HG03442 (cell line): ENCODE measurements around the gene SLC35A2.

Experiments
- ATAC-seq: cut with Tn5 transposase; IDR thresholded peaks from one replicate; pipeline ENCODE4 v1.9.1; 2021; ENCODE audit warnings: mild to moderate bottlenecking, moderate library complexity; ENCODE audit not compliant: unreplicated experiment

Gene SLC35A2

GRCh38 chrX:48911412-48912182 lies at the start of gene SLC35A2:
Gene SLC35A2 (minus strand): TSS chrX:48911646. CDS start chrX:48911636, 10 bp downstream.
- ATAC-seq: peak; percentile 64

- no peak for ATAC-seq
Measured at GRCh38 chrX:48960291-48960690, 48.8 kb upstream of the SLC35A2 start.

- no peak for ATAC-seq
Measured at GRCh38 chrX:48958635-48959094, 47.2 kb upstream of the SLC35A2 start.

- peak; percentile 87 for ATAC-seq
Measured at GRCh38 chrX:48957827-48958634, 46.6 kb upstream of the SLC35A2 start.

DNA sequence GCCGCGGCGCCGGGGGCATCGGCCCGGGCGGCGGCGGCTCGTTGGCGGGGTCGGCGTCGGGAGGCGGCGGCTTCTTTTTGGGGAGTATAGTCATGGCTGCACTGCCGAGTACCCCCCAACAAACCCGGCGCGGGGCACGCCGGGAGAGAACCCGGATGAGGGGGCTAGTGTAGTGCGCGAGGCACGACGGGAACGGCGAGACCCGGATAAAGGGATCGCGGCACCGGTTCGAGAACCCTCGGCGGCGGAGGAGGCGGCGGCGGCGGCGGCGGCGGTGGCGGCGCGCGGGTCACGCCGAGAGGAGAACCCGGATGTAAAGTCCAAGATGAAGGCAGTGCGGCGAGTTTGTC lies 46.0 kb upstream of the SLC35A2 start, which contains the start of gene OTUD5:
Gene OTUD5 (minus strand): TSS at position 131 of the 350 bp plus-strand sequence. CDS start 37 bp downstream, at position 94.
- peak; percentile 42 for ATAC-seq

- peak; percentile 1 for ATAC-seq
Measured at GRCh38 chrX:48956728-48957414, 45.4 kb upstream of the SLC35A2 start.

DNA sequence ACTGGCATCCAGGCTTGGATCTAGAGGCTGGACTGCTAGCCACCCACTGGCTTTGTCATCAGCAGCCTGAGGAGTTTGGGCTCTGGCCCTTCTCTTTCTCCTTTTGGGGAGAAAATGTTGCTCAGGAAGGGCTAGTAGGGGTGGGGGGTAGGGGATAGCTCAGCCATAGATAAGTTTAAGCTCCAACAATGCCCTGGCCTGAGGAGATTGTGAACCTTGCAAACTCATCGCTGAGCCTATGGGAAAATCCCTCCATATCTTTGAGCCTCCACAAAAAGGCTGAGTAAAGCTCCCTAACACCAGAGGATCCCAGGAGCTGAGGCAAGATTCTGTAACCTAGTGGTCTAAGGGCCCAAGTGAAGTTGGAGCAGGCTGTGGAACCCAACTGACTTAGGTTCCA lies 37.1 kb upstream of the SLC35A2 start:
- no peak for ATAC-seq

DNA sequence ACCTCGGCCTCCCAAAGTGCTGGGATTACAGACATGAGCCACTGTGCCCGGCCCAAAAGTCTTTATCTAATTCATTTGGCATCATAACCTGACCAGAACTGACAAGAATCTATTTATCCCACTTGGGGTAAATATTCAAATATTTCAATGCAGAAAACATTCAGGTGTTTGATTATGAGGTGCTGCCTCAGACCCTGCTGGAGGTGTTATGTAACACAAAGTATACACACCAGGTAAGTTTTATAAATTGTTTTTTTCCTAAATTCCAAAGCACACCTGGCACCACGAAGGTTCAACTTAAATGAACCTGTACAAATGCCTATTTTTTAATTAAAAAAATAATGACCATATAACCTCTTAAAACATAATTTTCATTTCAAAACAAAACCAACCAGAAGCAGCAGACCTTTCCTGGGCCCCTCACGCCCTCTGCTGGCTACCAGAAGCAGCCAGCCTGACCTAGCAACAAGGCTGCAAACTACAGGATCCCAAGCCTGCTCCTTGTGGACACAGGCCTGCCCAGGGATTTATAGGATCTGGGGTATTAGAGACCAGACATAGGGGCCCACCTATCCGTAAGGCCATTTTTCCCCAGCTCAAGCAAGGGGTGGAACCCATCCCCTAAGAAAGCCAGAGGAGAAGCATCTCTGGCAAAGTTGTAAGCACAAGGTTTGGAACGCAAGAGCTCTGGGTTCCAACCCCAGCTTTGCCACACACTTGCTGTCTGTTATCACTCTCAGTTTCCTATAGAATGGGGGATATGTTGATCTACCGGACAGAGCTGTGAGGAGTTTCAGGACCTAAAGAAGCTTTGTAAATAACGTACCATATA lies 34.3 kb upstream of the SLC35A2 start:
- ATAC-seq: no peak

- ATAC-seq: no peak
Measured at GRCh38 chrX:48942895-48943294, 31.4 kb upstream of the SLC35A2 start.

DNA sequence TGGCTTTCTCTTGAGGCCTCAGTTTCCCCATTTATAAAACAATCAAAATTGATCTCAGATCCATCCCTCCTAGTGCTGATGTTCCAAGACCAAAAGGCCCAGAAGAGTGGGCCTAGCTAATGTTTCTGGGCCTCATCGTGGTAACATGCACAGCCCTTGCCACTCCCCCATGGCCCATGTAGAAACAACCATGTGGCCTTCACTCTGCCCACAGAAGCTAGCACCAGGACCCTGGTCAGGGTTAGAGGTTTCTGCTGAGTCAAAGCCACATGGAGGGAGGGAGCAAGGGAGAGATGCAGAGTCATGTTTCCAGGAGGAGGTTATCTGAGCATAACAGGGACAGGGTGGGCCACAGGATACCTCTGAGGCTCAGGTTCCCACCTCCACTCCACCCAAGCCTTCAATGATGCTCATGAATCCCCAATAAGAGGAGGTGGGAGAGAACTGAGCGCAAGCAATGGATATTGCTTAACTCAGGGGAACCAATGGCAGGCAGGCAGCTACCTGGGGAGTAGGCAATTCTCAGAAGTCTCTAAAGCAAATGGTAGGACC lies 29.0 kb upstream of the SLC35A2 start:
- no peak for ATAC-seq

DNA sequence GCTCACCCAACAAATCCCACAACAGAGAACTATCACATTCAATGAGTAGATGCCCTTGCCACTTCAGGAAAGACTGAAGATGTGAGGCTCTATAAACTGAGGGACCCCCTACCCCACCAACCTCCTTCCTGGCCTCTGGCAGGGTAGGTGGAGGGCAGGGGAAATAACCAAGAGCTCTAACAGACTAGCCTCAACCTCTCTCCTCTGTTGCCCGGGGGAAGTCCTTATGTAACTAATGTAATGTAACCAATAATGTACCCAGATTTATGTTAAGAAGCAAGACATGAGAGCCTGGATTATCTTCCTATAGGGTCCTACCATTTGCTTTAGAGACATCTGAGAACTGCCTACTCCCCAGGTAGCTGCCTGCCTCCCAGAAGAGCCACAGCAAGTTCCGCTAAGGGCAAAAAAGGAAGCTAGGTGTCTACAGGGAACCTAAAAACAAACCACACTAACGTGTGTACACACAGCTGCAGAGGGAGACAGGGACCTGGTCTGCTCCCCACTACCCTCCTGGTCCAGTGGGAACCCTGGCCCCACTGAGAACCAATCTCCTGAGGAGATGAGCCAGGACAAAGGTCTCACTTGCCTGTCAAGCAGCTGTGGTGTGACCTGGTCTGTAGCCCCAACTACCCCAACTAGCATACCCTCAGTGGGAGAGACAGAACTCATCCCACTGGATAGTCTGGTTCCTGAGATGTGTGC lies 28.2 kb upstream of the SLC35A2 start:
- no peak for ATAC-seq

GRCh38 chrX:48938721-48939425 lies 27.4 kb upstream of the SLC35A2 start:
- peak; percentile 44 for ATAC-seq

- peak; percentile 60 for ATAC-seq
Measured at GRCh38 chrX:48937054-48937907, 25.8 kb upstream of the SLC35A2 start.

- no peak for ATAC-seq
Measured at GRCh38 chrX:48936429-48937053, 25.1 kb upstream of the SLC35A2 start.

- ATAC-seq: no peak
Measured at GRCh38 chrX:48935301-48935670, 23.8 kb upstream of the SLC35A2 start.

GRCh38 chrX:48934581-48935300 lies 23.3 kb upstream of the SLC35A2 start:
- no peak for ATAC-seq

DNA sequence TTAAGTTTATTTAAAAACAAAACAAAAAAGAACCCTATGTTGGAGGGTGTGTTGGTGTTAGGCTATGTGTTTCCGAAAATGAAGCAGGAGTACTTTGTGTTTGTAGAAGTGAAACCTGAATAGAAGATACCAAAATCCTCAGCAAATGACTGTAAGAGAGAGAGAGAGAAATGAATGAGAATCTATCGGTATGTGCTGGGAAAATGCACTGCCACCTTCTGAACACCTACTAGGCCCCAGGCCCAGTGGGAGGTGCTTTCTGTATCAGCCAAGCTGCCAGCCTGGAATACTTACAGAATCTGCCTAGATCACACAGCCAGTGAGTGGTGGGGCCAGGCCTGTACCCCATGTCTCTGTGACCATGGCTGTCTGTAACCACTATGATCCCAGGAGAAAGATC lies 22.3 kb upstream of the SLC35A2 start:
- no peak for ATAC-seq
